Measurements from ENCODE around the gene HOXA13. TPM values are rescaled to one million over a fixed set of nuclear protein-coding genes. Genes with fewer than 3 reads are reported as not detected.

HOXA13 gene
- not detected for total RNA-seq

DNA sequence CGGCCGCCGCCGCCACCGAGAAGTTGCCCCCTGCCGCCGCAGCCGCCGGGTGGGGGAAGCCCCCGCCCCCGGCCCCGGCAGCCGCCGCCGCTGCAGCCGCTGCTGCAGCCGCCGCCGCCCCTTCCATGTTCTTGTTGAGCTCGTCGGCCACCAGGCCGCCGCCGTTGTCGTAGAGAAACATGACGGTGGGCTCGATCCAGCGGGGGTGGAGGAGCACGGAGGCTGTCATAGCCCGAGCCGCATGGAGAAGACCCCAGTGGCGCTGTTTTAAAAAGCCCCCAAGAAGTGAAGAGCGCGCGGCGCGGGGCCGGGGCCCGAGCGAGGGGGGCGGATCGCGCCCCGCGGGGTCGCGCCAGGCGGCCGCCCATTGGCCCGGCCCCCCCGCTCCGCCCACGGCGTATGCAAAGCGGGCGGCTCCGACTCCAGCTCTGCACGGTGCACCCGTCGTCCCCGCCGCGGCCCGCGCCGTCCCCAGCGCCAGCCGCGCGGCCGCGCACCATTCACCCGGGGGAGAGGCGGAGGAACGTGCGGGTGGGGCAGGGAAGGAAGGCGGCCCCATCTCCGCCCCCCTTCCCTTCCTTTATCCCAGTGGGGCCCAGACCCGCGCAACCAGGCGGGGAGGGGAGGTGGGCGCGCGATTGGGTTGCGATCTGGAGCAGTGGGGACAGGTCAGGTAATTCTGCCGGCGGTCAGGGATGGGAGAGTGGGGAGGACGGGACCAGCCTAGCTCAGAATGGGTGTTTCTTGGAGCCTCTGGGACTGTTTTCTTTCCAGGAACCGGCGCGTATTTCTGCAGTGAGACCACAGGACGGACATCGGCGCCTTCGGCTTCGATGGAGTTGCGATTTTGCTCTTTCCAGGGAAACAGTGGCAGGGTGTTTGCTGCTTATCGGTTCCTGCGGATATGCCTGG, at the start of gene HOXA13:
HOXA13 (minus strand) TSS at position 243 of the 912 bp plus-strand sequence; CDS start at position 229, 14 bp downstream.
- Mint-ChIP-seq H3K27me3 (peaks cover 72% of the 10 kb centered on the region), H3K9me3 (ENCODE audit: low read depth) (no peaks in the 10 kb centered on the region)
- peak; percentile 44 for DNase-seq

DNA sequence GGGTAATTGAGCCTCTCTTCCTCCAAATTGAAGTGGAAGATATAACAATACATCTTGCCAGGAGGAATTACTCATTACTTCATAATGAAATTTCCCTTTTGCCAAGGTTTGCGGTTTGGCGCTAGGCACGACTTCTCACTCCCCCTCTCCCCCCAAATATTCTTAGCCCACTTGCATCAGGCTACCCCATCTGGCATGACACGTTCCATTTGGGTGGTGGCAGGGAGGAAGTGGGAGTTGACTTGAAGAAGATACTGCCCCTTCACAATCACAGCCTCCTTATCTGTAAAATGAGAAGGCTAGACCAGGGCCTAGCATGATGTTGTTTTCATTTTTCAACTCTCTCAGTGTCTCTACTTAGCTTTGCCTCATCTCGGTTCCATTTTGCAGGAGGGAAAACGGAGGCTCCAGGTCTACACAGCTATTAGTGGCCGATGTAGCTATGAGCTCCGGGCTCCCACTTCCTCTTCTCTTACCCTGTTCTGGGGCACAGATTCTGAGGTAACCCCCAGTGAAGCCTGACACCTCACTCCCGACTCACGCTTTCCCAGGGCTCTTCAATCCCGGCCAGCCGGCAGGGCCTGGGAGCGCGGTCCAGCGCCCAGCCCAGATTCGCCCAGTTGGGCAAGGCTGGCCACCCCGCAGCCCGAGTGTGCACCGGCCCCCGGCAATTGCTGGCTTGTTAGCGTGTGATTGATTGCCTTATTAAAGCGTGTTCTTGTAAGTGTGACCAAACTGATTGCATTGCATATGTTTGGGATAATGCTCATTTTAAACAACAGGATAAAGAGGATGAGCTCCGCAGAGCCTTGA, 49.2 kb upstream of the HOXA13 start:
- intact Hi-C loops (cut with DNase I, micrococcal nuclease) = loop anchor here in 1 of 2 experiments (5.0 kb wide), 1 partner anchor 152 kb away; the partner anchor contains the start of gene HOXA1
- peaks cover 10% of the 10 kb centered on the region for H3K4me1 Mint-ChIP-seq
- no peak for DNase-seq
- no peak overlapping the region for H3K4me3 Mint-ChIP-seq
- POLR2A ChIA-PET = no interaction called here
- H3K27me3 Mint-ChIP-seq = peaks cover 82% of the 10 kb centered on the region
- CTCF ChIA-PET = interaction anchor here (0.6 to 0.8 kb wide), 5 partner anchors 8 to 771 kb away, joined by 3 to 6 read pairs (median 4); no protein-coding TSS in a partner anchor
- H3K9me3 Mint-ChIP-seq (ENCODE audit: low read depth) = no peaks in the 10 kb centered on the region
- H3K36me3 Mint-ChIP-seq (ENCODE audit: low read depth) = no peaks in the 10 kb centered on the region
- no peak overlapping the region for H3K27ac Mint-ChIP-seq
- no peak for ATAC-seq

More for the DNA sequence above, at the start of gene HOXA13:
- peak; percentile 54 for ATAC-seq
- Mint-ChIP-seq H3K4me1 (peaks cover 22% of the 10 kb centered on the region), H3K36me3 (ENCODE audit: low read depth) (no peaks in the 10 kb centered on the region), H3K27ac (no peak within 1 kb of the TSS), H3K4me3 (peak within 1 kb of the TSS; percentile 65)
- CTCF ChIA-PET = interaction anchor here (0.7 to 1.1 kb wide), 4 partner anchors 10 to 406 kb away, joined by 3 to 5 read pairs (median 3); no protein-coding TSS in a partner anchor
- intact Hi-C loops (cut with DNase I, micrococcal nuclease) = loop anchor here (2.0 to 10.0 kb wide), 11 partner anchors 13 to 897 kb away; partner anchors contain the start of genes HIBADH (in 2 of the 2), EVX1 (in 1 of the 2) and HOXA9 (in 1 of the 2)
- POLR2A ChIA-PET = no interaction called here

DNA sequence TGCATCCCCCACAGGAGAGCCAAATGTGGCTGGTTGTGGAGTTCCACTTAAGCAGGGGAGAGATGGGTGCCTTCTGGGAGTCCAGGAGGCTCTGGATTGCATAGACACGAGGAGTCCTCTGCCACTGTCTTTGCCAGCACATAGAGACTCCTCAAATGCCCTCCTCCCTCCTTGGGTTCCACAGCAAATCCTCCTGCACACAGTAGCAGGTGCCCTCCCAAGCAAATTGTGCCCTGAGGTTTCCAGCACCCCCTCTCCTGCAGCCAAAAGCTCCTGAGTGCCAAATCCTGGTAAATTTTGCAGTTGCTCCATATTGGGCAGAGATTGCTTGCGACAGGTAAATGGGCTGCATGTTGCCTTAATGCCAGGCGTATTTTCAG, 48.5 kb upstream of the HOXA13 start:
- peaks cover 14% of the 10 kb centered on the region for H3K4me1 Mint-ChIP-seq
- H3K9me3 Mint-ChIP-seq (ENCODE audit: low read depth) = no peaks in the 10 kb centered on the region
- H3K4me3 Mint-ChIP-seq = no peak overlapping the region
- ATAC-seq = no peak
- ChIA-PET POLR2A (no interaction called here), CTCF (interaction anchor here (0.6 to 0.8 kb wide), 3 partner anchors 9 to 181 kb away, joined by 3 to 4 read pairs (median 3); no protein-coding TSS in a partner anchor)
- H3K27me3 Mint-ChIP-seq = peaks cover 79% of the 10 kb centered on the region
- H3K36me3 Mint-ChIP-seq (ENCODE audit: low read depth) = no peaks in the 10 kb centered on the region
- H3K27ac Mint-ChIP-seq = no peak overlapping the region
- no peak for DNase-seq
- intact Hi-C loops (cut with DNase I, micrococcal nuclease) = loop anchor here in 1 of 2 experiments (5.0 kb wide), 1 partner anchor 151 kb away; the partner anchor contains the start of gene HOXA1

DNA sequence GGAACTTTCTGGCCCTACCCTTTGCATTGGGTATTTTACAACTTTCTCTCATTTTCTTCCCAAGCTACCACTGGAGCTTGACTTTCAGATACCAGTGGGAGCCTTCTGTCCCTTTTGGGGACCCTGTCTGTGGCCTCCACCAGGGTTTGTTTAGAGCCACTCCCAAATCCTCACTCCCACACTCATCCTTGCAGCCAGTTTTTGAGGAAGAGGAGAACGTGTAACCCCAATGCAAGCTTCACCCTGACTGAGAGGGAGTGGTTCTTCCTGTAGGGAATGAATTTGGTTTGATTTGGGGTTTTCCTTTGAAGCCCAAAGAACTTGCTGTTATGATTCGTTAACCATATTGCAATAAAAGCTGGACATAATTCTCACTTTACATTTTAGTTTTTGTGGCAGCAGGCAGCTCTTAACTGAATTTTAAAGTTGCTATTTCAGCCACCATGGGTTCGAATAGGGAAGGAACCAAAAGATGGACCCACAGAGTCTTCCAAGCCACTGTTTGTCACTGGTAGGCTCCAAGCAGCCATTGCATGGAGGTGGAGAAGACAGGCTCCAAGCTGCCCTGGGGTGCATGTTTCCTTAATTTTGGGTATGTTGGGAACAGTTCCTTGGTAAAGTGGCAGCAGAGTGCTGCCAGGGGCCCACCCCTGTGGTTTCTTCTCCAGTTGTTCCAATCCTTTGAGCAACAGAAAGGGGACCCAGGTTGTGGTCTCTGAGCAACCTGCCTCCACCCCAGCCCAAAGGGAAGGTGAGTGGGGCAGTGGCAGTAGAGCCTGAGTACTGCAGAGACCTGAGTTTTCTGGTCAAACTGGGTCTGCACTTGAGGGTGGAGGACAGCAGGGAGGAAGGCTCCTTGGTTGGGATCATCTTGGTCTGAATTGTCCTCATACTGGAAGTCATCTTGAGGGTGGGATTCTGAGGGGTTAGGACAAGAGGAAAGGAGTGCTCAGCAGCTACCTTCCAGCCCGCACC, 47.8 kb upstream of the HOXA13 start:
- peaks cover 77% of the 10 kb centered on the region for H3K27me3 Mint-ChIP-seq
- H3K4me3 Mint-ChIP-seq = no peak overlapping the region
- DNase-seq (no peak), ATAC-seq (no peak)
- no peaks in the 10 kb centered on the region for H3K36me3 Mint-ChIP-seq (ENCODE audit: low read depth)
- ChIA-PET POLR2A (no interaction called here), CTCF (interaction anchor here (0.6 to 1.5 kb wide), 3 partner anchors 22 to 180 kb away, joined by 3 to 4 read pairs (median 3); no protein-coding TSS in a partner anchor)
- no peaks in the 10 kb centered on the region for H3K9me3 Mint-ChIP-seq (ENCODE audit: low read depth)
- intact Hi-C loops (cut with DNase I, micrococcal nuclease) = loop anchor here in 1 of 2 experiments (5.0 kb wide), 1 partner anchor 150 kb away; the partner anchor contains the start of gene HOXA1
- peaks cover 15% of the 10 kb centered on the region for H3K4me1 Mint-ChIP-seq
- H3K27ac Mint-ChIP-seq = no peak overlapping the region

DNA sequence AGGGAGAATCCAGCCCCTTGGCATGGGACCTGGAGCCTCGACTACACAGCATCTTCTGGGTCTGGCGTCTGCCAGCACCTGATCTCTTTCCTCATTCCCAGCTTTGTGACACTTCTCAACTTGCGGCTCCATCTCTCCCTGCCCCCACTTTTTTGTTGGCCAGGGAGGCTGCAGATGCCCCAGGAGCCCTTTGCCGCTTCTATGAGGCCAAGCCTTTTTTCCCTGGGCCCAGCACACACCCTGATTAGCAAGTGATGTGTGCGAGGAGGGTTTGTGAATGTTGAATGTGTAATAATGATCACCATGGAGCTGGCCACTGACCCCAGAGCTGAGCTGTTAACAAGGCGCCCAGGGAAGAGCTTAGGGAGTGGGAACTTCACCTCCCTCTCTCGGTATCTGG, 47.1 kb upstream of the HOXA13 start:
- H3K4me3 Mint-ChIP-seq = no peak overlapping the region
- H3K27ac Mint-ChIP-seq = no peak overlapping the region
- CTCF ChIA-PET = interaction anchor here (0.8 to 1.5 kb wide), 2 partner anchors 23 to 98 kb away, joined by 3 to 4 read pairs; no protein-coding TSS in a partner anchor
- intact Hi-C loops (cut with DNase I, micrococcal nuclease) = loop anchor here in 1 of 2 experiments (5.0 kb wide), 1 partner anchor 150 kb away; the partner anchor contains the start of gene HOXA1
- peaks cover 76% of the 10 kb centered on the region for H3K27me3 Mint-ChIP-seq
- POLR2A ChIA-PET = interaction anchor here (1.3 kb wide), 1 partner anchor 59 kb away, joined by 5 read pairs; no protein-coding TSS in a partner anchor
- H3K4me1 Mint-ChIP-seq = peaks cover 13% of the 10 kb centered on the region
- no peaks in the 10 kb centered on the region for H3K9me3 Mint-ChIP-seq (ENCODE audit: low read depth)
- no peaks in the 10 kb centered on the region for H3K36me3 Mint-ChIP-seq (ENCODE audit: low read depth)
- ATAC-seq (no peak), DNase-seq (no peak)

DNA sequence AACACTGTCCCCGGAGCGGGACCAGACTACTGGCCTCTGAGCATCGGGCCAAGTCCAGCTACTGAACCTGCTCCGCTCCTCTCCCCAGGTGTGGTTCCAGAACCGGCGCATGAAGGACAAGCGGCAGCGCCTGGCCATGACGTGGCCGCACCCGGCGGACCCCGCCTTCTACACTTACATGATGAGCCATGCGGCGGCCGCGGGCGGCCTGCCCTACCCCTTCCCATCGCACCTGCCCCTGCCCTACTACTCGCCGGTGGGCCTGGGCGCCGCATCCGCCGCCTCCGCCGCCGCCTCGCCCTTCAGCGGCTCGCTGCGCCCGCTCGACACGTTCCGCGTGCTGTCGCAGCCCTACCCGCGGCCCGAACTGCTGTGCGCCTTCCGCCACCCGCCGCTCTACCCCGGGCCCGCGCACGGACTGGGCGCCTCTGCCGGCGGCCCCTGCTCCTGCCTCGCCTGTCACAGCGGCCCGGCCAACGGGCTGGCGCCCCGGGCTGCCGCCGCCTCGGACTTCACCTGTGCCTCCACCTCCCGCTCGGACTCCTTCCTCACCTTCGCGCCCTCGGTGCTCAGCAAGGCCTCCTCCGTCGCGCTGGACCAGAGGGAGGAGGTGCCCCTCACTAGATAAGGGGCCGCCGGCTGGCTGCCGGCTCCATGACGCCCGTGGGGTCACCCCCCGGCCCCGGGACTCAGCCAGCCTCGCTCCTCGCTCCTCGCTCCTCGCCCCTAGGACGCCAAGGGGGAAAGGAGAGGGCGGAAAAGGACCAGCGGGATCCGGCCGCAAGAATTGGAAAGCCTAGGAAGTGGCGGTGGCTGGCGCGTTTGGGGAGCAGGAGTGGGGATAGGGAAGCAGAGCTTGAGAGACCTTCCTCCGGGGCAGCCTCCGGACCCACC, 46.2 kb upstream of the HOXA13 start:
- ATAC-seq (peak; percentile 52), DNase-seq (peak; percentile 41)
- Mint-ChIP-seq H3K27ac (no peak overlapping the region), H3K4me1 (peaks cover 10% of the 10 kb centered on the region), H3K9me3 (ENCODE audit: low read depth) (no peaks in the 10 kb centered on the region), H3K36me3 (ENCODE audit: low read depth) (no peaks in the 10 kb centered on the region), H3K4me3 (no peak overlapping the region), H3K27me3 (peaks cover 81% of the 10 kb centered on the region)
- POLR2A ChIA-PET = interaction anchor here (1.3 kb wide), 1 partner anchor 58 kb away, joined by 5 read pairs; no protein-coding TSS in a partner anchor
- CTCF ChIA-PET = interaction anchor here (1.5 kb wide), 1 partner anchor 97 kb away, joined by 4 read pairs; no protein-coding TSS in a partner anchor
- intact Hi-C loops (cut with DNase I, micrococcal nuclease) = loop anchor here (2.0 to 5.0 kb wide), 2 partner anchors 41 to 149 kb away; partner anchors contain the start of gene HOXA1 (in 1 of the 2)

DNA sequence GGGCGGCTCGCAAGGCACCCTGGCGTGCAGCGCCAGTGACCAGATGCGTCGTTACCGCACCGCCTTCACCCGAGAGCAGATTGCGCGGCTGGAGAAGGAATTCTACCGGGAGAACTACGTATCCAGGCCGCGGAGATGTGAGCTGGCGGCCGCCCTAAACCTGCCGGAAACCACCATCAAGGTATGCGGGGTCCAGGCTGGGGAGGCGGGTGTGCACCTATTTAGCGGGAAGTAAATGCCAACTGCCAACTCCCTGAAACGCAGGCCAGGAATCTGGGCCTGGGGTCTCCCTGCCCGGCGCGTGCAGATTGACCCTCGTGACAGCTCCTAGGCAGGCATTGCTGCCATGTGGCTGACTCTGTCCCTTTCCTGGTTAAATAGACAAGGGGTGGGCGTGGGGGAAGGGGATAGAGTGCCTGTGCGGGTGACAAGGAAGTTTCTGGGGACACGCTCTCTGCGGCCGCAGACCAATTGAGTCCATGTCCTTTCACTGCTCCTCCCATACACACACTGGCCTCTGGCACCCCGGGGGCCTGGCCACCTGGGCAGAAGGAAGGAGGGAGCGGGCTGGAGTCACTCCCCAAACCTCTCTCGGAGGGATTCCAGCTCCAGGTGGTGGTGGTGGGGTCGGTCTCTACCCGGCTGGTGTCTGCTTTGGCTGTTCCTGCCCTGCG, 45.4 kb upstream of the HOXA13 start:
- intact Hi-C loops (cut with DNase I, micrococcal nuclease) = loop anchor here (2.0 to 5.0 kb wide), 2 partner anchors 40 to 148 kb away; partner anchors contain the start of gene HOXA1 (in 1 of the 2)
- Mint-ChIP-seq H3K36me3 (ENCODE audit: low read depth) (no peaks in the 10 kb centered on the region), H3K4me1 (peaks cover 12% of the 10 kb centered on the region), H3K27me3 (peaks cover 81% of the 10 kb centered on the region), H3K9me3 (ENCODE audit: low read depth) (no peaks in the 10 kb centered on the region), H3K4me3 (no peak overlapping the region), H3K27ac (no peak overlapping the region)
- ChIA-PET POLR2A (no interaction called here), CTCF (interaction anchor here (0.6 kb wide), 1 partner anchor 69 kb away, joined by 3 read pairs; no protein-coding TSS in a partner anchor)
- DNase-seq = no peak
- ATAC-seq = no peak

DNA sequence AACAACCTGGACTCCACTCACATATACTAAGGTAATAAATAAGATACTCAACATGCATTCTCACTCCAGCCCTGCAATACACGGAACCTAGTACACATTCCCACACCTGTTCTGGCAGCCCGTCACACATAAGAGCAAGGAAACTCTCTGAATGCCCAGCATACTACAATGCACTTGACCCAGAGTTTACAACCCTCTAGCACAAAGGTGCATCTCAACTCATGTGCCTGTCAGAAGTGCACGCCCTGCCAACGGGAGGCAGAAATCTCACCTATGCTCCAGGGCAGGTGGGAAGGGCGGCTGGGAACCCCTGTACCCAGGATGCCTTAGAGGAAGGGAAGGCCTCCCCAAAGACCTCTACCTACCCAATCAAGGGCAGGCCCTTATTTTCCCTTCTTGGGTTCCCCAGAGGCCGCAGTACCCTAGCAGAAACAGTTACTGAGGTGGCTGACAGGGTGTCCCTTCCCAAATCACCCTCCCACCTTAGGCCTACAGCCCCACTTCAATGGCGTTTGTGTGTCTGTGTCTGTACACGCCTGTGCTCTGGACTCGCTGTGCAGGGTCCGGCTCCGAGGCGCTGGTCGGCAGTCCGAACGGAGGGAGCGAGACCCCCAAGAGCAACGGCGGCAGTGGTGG, 44.7 kb upstream of the HOXA13 start:
- ATAC-seq (no peak), DNase-seq (no peak)
- Mint-ChIP-seq H3K27me3 (peaks cover 79% of the 10 kb centered on the region), H3K36me3 (ENCODE audit: low read depth) (no peaks in the 10 kb centered on the region), H3K9me3 (ENCODE audit: low read depth) (no peaks in the 10 kb centered on the region), H3K4me1 (peaks cover 16% of the 10 kb centered on the region), H3K4me3 (no peak overlapping the region), H3K27ac (no peak overlapping the region)
- POLR2A ChIA-PET = no interaction called here
- CTCF ChIA-PET = interaction anchor here (0.6 kb wide), 1 partner anchor 70 kb away, joined by 3 read pairs; no protein-coding TSS in a partner anchor
- intact Hi-C loops (cut with DNase I, micrococcal nuclease) = loop anchor here (2.0 to 5.0 kb wide), 4 partner anchors 40 to 1387 kb away; partner anchors contain the start of gene HOXA1 (in 2 of the 2)

Data from activated CD4-positive, alpha-beta T cell treated with anti-CD3 and anti-CD28 coated beads for 36 hours (primary cell).